Endothelial cell of umbilical vein (primary cell): ENCODE measurements around the gene SH3PXD2A. TPM values are rescaled to one million over a fixed set of nuclear protein-coding genes. Genes with fewer than 3 reads are reported as not detected.

ENCODE experiments used
- BruUV-seq: library from RNA; stranded (reverse); fragments of 400-500 nt; replicated peaks from 2 replicates; lab custom pipeline; 2021; lab: Mats Ljungman, UMichigan
- CTCF ChIA-PET: fragments of 300-600, 350-600 bp; sonication (Branson Sonifier 250); formaldehyde crosslinking; loops from one replicate; lab custom pipeline; 2021; ENCODE audit warnings: antibody characterized with exemption, inconsistent platforms; lab: Charles Lee
- POLR2A ChIA-PET: fragments of 300-600, 350-600 bp; sonication (Branson Sonifier 250); formaldehyde crosslinking; loops from one replicate; lab custom pipeline; 2021; ENCODE audit warnings: antibody characterized with exemption, inconsistent platforms; lab: Charles Lee
- DNase-seq: peaks from one replicate; pipeline ENCODE4 v3.0.0-alpha.2; 2011; ENCODE audit warnings: low read depth, low spot score
- FAIRE-seq: peaks from 2 replicates; lab custom pipeline; 2011; peaks lifted over from hg19 to GRCh38; lab: Jason Lieb, UNC
- H2AFZ ChIP-seq: 2 replicates; pipeline ENCODE4 v1.6.0; 2012; ENCODE audit warnings: low read depth, low read length, control low read depth, inconsistent platforms
- H3K27ac ChIP-seq: 2 replicates; pipeline ENCODE4 v1.5.1; 2011; ENCODE audit warnings: low read depth, mild to moderate bottlenecking, control low read depth, low read length, moderate library complexity; ENCODE audit not compliant: insufficient read depth
- H3K27me3 ChIP-seq, 2 experiments: 2 replicates each; pipeline versions ENCODE4 v1.6.0 to v1.6.1; 2011; ENCODE audit warnings: low read length in 2 of 2, mixed read lengths in 1 of 2; ENCODE audit not compliant: control insufficient read depth in 2 of 2, insufficient read depth in 2 of 2
- H3K36me3 ChIP-seq, 2 experiments: 2 replicates in 1 of 2; 3 replicates in 1 of 2; pipeline ENCODE4 v1.5.1; 2011; ENCODE audit warnings: low read length in 2 of 2, mild to moderate bottlenecking in 1 of 2, moderate library complexity in 1 of 2; ENCODE audit not compliant: control insufficient read depth in 2 of 2, insufficient read depth in 2 of 2; ENCODE audit errors: extremely low read depth in 1 of 2
- H3K4me1 ChIP-seq: 3 replicates; pipeline ENCODE4 v1.5.1; 2011; ENCODE audit warnings: mild to moderate bottlenecking, low read length; ENCODE audit not compliant: control insufficient read depth, insufficient read depth; ENCODE audit errors: extremely low read depth
- H3K4me2 ChIP-seq: 2 replicates; pipeline ENCODE4 v1.6.1; 2011; ENCODE audit warnings: low read length, control low read depth, mixed read lengths; ENCODE audit not compliant: insufficient read depth
- H3K4me3 ChIP-seq, 3 experiments: fragments of 200-600 bp in 1 of 3; sonication (generic), shearing (Covaris generic) in 1 of 3; replicated peaks in 1 of 3; 2 replicates each; pipeline ENCODE4 v1.5.1; 2011 to 2016; ENCODE audit warnings: control low read depth in 3 of 3, low read length in 3 of 3, mild to moderate bottlenecking in 2 of 3, inconsistent platforms in 1 of 3, low read depth in 1 of 3, moderate library complexity in 1 of 3; ENCODE audit not compliant: insufficient read depth in 1 of 3
- H3K79me2 ChIP-seq: 2 replicates; pipeline ENCODE4 v1.6.0; 2012; ENCODE audit warnings: low read length, inconsistent platforms; ENCODE audit not compliant: control insufficient read depth, insufficient read depth
- H3K9ac ChIP-seq: replicated peaks from 2 replicates; pipeline ENCODE3; 2011; ENCODE audit warnings: low read length, control low read depth; ENCODE audit not compliant: insufficient read depth; ENCODE audit errors: extremely low read depth
- H3K9me1 ChIP-seq: replicated peaks from 3 replicates; pipeline ENCODE4 v1.6.0; 2011; ENCODE audit warnings: mild to moderate bottlenecking, low read length; ENCODE audit not compliant: control insufficient read depth, insufficient read depth; ENCODE audit errors: extremely low read depth
- H3K9me3 ChIP-seq: replicated peaks from 2 replicates; pipeline ENCODE4 v1.5.1; 2012; ENCODE audit warnings: low read length, inconsistent platforms; ENCODE audit not compliant: control insufficient read depth, insufficient read depth
- H4K20me1 ChIP-seq: replicated peaks from 2 replicates; pipeline ENCODE3; 2011; ENCODE audit warnings: mild to moderate bottlenecking, low read length; ENCODE audit not compliant: control insufficient read depth, insufficient read depth; ENCODE audit errors: extremely low read depth
- CTCF ChIP-seq, 2 donors: IDR thresholded peaks; 1 replicate in 1 of 2; 2 replicates in 1 of 2; pipeline ENCODE4 v1.5.1; 2011; ENCODE audit warnings: low read length in 2 of 2, mild to moderate bottlenecking in 2 of 2, moderate library complexity in 2 of 2, control low read depth in 1 of 2, inconsistent platforms in 1 of 2, low read depth in 1 of 2; ENCODE audit not compliant: insufficient read depth in 1 of 2; ENCODE audit errors: extremely low read depth in 1 of 2
- EZH2 ChIP-seq: IDR thresholded peaks from 2 replicates; pipeline ENCODE4 v1.6.1; 2012; ENCODE audit warnings: borderline replicate concordance, low read depth, mild to moderate bottlenecking, moderate library complexity, low read length, inconsistent platforms; ENCODE audit not compliant: severe bottlenecking
- FOS ChIP-seq: IDR thresholded peaks from 2 replicates; pipeline ENCODE4 v1.6.1; 2011; ENCODE audit warnings: mild to moderate bottlenecking, low read length, moderate library complexity, borderline replicate concordance; ENCODE audit not compliant: insufficient read depth
- GATA2 ChIP-seq: IDR thresholded peaks from 2 replicates; pipeline ENCODE4 v1.7.0; 2011; ENCODE audit warnings: low read depth, mild to moderate bottlenecking, moderate library complexity, mixed read lengths, low read length; ENCODE audit not compliant: insufficient read length, insufficient read depth
- JUN ChIP-seq: IDR thresholded peaks from 2 replicates; pipeline ENCODE4 v1.6.1; 2011; ENCODE audit warnings: borderline replicate concordance, low read depth; ENCODE audit not compliant: insufficient read length, insufficient read depth
- MAX ChIP-seq: IDR thresholded peaks from 2 replicates; pipeline ENCODE4 v1.6.1; 2011; ENCODE audit not compliant: insufficient read depth, insufficient read length
- MYC ChIP-seq: IDR thresholded peaks from one replicate; pipeline ENCODE4 v1.6.1; 2011; ENCODE audit warnings: mild to moderate bottlenecking, low read depth, low read length
- POLR2A ChIP-seq: IDR thresholded peaks from 2 replicates; pipeline ENCODE4 v1.6.1; 2012; ENCODE audit warnings: low read depth, mild to moderate bottlenecking, control low read depth, low read length
- POLR2AphosphoS5 ChIP-seq: IDR thresholded peaks from 2 replicates; pipeline ENCODE4 v1.6.1; 2012; ENCODE audit warnings: low read depth, mild to moderate bottlenecking, control low read depth, low read length, moderate library complexity; ENCODE audit not compliant: insufficient read depth
- dilution Hi-C: fragments of 300-500 bp; cut with MboI; formaldehyde crosslinking; loops from one replicate; pipeline ENCODE4 v1.15.0; 2019; ENCODE audit warnings: low sequenced_read_pairs; ENCODE audit not compliant: extremely low pct_ligation_motif_present
- intact Hi-C: fragments of 100-400 bp; cut with micrococcal nuclease; formaldehyde crosslinking; loops from one replicate; pipeline ENCODE4 v1.10.0; 2022
- polyA plus RNA-seq, 4 experiments: library from polyadenylated mRNA; depleted of rRNA in 3 of 4; stranded (reverse) in 3 of 4; unstranded in 1 of 4; fragments of >200 nt; gene quantifications; 2 replicates each; pipeline versions ENCODE4 v1.2.1 to v1.2.3, GENCODE V29; 2011 to 2012; ENCODE audit warnings: missing spikeins in 1 of 4
- total RNA-seq: library from RNA; stranded (reverse); gene quantifications from 2 replicates; pipeline ENCODE4 v1.2.3, GENCODE V29; 2021

SH3PXD2A gene
- total and polyA plus RNA-seq, 2 donors (not counting 3 experiments of a cell fraction or from before 2014, with no cell fraction given) = 1.4 to 5.1 TPM

GRCh38 chr10:103842605-103843004 lies 12.8 kb downstream of the SH3PXD2A start:
- Histone ChIP-seq H3K9me3 (no peaks in the 10 kb centered on the region), H3K9me1 (no peaks in the 10 kb centered on the region), H3K4me3 (no peak overlapping the region), H3K4me1 (peaks cover 10% of the 10 kb centered on the region), H3K36me3 (no peaks in the 10 kb centered on the region), H3K9ac (no peak overlapping the region), H3K27ac (no peak overlapping the region), H2AFZ (no peak overlapping the region), H3K79me2 (no peaks in the 10 kb centered on the region), H3K4me2 (no peak overlapping the region), H3K27me3 (no peaks in the 10 kb centered on the region), H4K20me1 (no peaks in the 10 kb centered on the region)
- ChIA-PET CTCF (interaction anchor here (1.3 to 1.8 kb wide), 3 partner anchors 11 to 130 kb away, joined by 4 to 8 read pairs (median 4); no protein-coding TSS in a partner anchor), POLR2A (no interaction called here)
- FAIRE-seq (no peak), DNase-seq (no peak)
- intact Hi-C loops (no loop called here), dilution Hi-C loops (no loop called here)
- TF ChIP-seq MYC = no peak
- TF ChIP-seq EZH2 = no peak
- no peak for TF ChIP-seq FOS
- TF ChIP-seq JUN = no peak
- no peak for TF ChIP-seq CTCF (IDR thresholded peaks at IDR 0.05; ENCODE audit: extremely low read depth in 1 of 2, insufficient read depth in 1 of 2, low read depth in 1 of 2, low read length in 2 of 2)
- TF ChIP-seq GATA2 = no peak
- TF ChIP-seq MAX = no peak
- no peak for TF ChIP-seq POLR2A
- no peak for TF ChIP-seq POLR2AphosphoS5
- BruUV-seq = no TSS peak
